H9 (cell line): Measurements from ENCODE around the gene PRKAR2B. TPM values are rescaled to one million over a fixed set of nuclear protein-coding genes. Genes with fewer than 3 reads are reported as not detected.

Source experiments
- DNase-seq: peaks from one replicate; pipeline ENCODE4 v3.0.0-alpha.2; 2017
- H2AFZ ChIP-seq: one replicate; pipeline ENCODE4 v1.6.1; 2013; ENCODE audit warnings: mild to moderate bottlenecking, low read length, control low read depth, moderate library complexity
- H2AK5ac ChIP-seq: 2 replicates; pipeline ENCODE4 v1.6.1; 2013; ENCODE audit warnings: low read length, control low read depth, mixed read lengths; ENCODE audit not compliant: insufficient read length
- H2BK120ac ChIP-seq: one replicate; pipeline ENCODE4 v1.6.1; 2013; ENCODE audit warnings: low read depth, mild to moderate bottlenecking, low read length, control low read depth, inconsistent platforms; ENCODE audit not compliant: poor library complexity, severe bottlenecking
- H2BK12ac ChIP-seq: 2 replicates; pipeline ENCODE4 v1.6.1; 2013; ENCODE audit warnings: low read length, control low read depth, mixed read lengths, low read depth; ENCODE audit not compliant: insufficient read length
- H2BK15ac ChIP-seq: 2 replicates; pipeline ENCODE4 v1.6.1; 2013; ENCODE audit warnings: low read depth, low read length, control low read depth
- H2BK20ac ChIP-seq: one replicate; pipeline ENCODE4 v1.6.1; 2013; ENCODE audit warnings: low read depth, mild to moderate bottlenecking, low read length, control low read depth, inconsistent platforms; ENCODE audit not compliant: poor library complexity, severe bottlenecking
- H2BK5ac ChIP-seq: 2 replicates; pipeline ENCODE4 v1.6.1; 2013; ENCODE audit warnings: low read length, control low read depth, mixed read lengths; ENCODE audit not compliant: insufficient read length
- H3K14ac ChIP-seq: 2 replicates; pipeline ENCODE4 v1.6.1; 2013; ENCODE audit warnings: low read length, control low read depth; ENCODE audit not compliant: insufficient read depth
- H3K18ac ChIP-seq: 2 replicates; pipeline ENCODE4 v1.6.1; 2013; ENCODE audit warnings: low read depth, mild to moderate bottlenecking, mixed read lengths, low read length, control low read depth; ENCODE audit not compliant: insufficient read length
- H3K23ac ChIP-seq: 2 replicates; pipeline ENCODE4 v1.6.1; 2013; ENCODE audit warnings: low read length, control low read depth, mixed read lengths, low read depth; ENCODE audit not compliant: insufficient read length
- H3K23me2 ChIP-seq: 2 replicates; pipeline ENCODE4 v1.6.1; 2013; ENCODE audit warnings: low read depth, mild to moderate bottlenecking, mixed read lengths, low read length, control low read depth; ENCODE audit not compliant: insufficient read length, poor library complexity, severe bottlenecking
- H3K27ac ChIP-seq: 2 replicates; pipeline ENCODE4 v1.5.1; 2013; ENCODE audit warnings: low read length, control low read depth, mixed read lengths, low read depth; ENCODE audit not compliant: insufficient read length
- H3K27me3 ChIP-seq: 2 replicates; pipeline ENCODE4 v1.6.1; 2013; ENCODE audit warnings: low read length, control low read depth, inconsistent platforms; ENCODE audit not compliant: insufficient read depth
- H3K4ac ChIP-seq: 2 replicates; pipeline ENCODE4 v1.6.1; 2013; ENCODE audit warnings: low read depth, mild to moderate bottlenecking, control low read depth, inconsistent platforms, low read length, moderate library complexity
- H3K4me1 ChIP-seq: 2 replicates; pipeline ENCODE4 v1.6.1; 2013; ENCODE audit warnings: low read length, control low read depth, inconsistent platforms; ENCODE audit not compliant: insufficient read depth
- H3K4me2 ChIP-seq: 2 replicates; pipeline ENCODE4 v1.6.1; 2013; ENCODE audit warnings: low read length, control low read depth, mixed read lengths; ENCODE audit not compliant: insufficient read length, insufficient read depth
- H3K56ac ChIP-seq: 2 replicates; pipeline ENCODE4 v1.6.1; 2013; ENCODE audit warnings: low read depth, mild to moderate bottlenecking, mixed read lengths, low read length, control low read depth; ENCODE audit not compliant: insufficient read length
- H3K79me1 ChIP-seq: 2 replicates; pipeline ENCODE4 v1.6.1; 2013; ENCODE audit warnings: low read depth, mild to moderate bottlenecking, moderate library complexity, low read length, control low read depth, inconsistent platforms; ENCODE audit not compliant: insufficient read depth, poor library complexity, severe bottlenecking
- H3K79me2 ChIP-seq: 2 replicates; pipeline ENCODE4 v1.6.1; 2013; ENCODE audit warnings: low read length, control low read depth, inconsistent platforms; ENCODE audit not compliant: insufficient read depth
- H3K9ac ChIP-seq: 2 replicates; pipeline ENCODE4 v1.6.1; 2013; ENCODE audit warnings: low read length, control low read depth, mixed read lengths; ENCODE audit not compliant: insufficient read length; ENCODE audit errors: extremely low read depth
- H3K9me3 ChIP-seq: one replicate; pipeline ENCODE4 v1.6.1; 2013; ENCODE audit warnings: low read depth, low read length, inconsistent platforms; ENCODE audit not compliant: control insufficient read depth
- H3T11ph ChIP-seq: one replicate; pipeline ENCODE4 v1.6.1; 2013; ENCODE audit warnings: mild to moderate bottlenecking, low read length, control low read depth, inconsistent platforms
- H4K20me1 ChIP-seq: one replicate; pipeline ENCODE4 v1.6.1; 2013; ENCODE audit not compliant: control insufficient read depth, insufficient read length, insufficient read depth
- H4K5ac ChIP-seq: 2 replicates; pipeline ENCODE4 v1.6.1; 2013; ENCODE audit warnings: low read depth, mild to moderate bottlenecking, mixed read lengths, low read length, control low read depth; ENCODE audit not compliant: insufficient read length
- H4K8ac ChIP-seq: replicated peaks from 2 replicates; pipeline ENCODE4 v1.6.1; 2013; ENCODE audit warnings: low read length, control low read depth, mixed read lengths, low read depth; ENCODE audit not compliant: insufficient read length
- H4K91ac ChIP-seq: 2 replicates; pipeline ENCODE4 v1.6.1; 2013; ENCODE audit warnings: low read depth, mild to moderate bottlenecking, moderate library complexity, mixed read lengths, low read length, control low read depth; ENCODE audit not compliant: insufficient read length
- H3K27ac Mint-ChIP-seq, 3 experiments: 2 replicates in 2 of 3; 3 replicates in 1 of 3; pipeline ENCODE4 v1.8.0; 2020 to 2021; ENCODE audit warnings: mixed read lengths in 3 of 3, mild to moderate bottlenecking in 1 of 3, moderate library complexity in 1 of 3
- H3K27me3 Mint-ChIP-seq: 2 replicates; pipeline ENCODE4 v1.8.0; 2021; ENCODE audit warnings: low read depth, mild to moderate bottlenecking, moderate library complexity, mixed read lengths
- H3K36me3 Mint-ChIP-seq, 3 experiments: 2 replicates in 2 of 3; 3 replicates in 1 of 3; pipeline ENCODE4 v1.8.0; 2020 to 2021; ENCODE audit warnings: low read depth in 3 of 3, mixed read lengths in 3 of 3; ENCODE audit not compliant: insufficient read depth in 1 of 3
- H3K4me1 Mint-ChIP-seq, 2 experiments: 2 replicates each; pipeline ENCODE4 v1.8.0; 2020; ENCODE audit warnings: mixed read lengths in 2 of 2
- H3K4me3 Mint-ChIP-seq, 2 experiments: 2 replicates in 1 of 2; 3 replicates in 1 of 2; pipeline ENCODE4 v1.8.0; 2020 to 2021; ENCODE audit warnings: mild to moderate bottlenecking in 2 of 2, mixed read lengths in 2 of 2, moderate library complexity in 1 of 2
- H3K9me3 Mint-ChIP-seq, 2 experiments: 2 replicates in 1 of 2; 3 replicates in 1 of 2; pipeline ENCODE4 v1.8.0; 2020; ENCODE audit warnings: mild to moderate bottlenecking in 2 of 2, mixed read lengths in 2 of 2, moderate library complexity in 1 of 2
- CTCF ChIP-seq: fragments of 200-600 bp; sonication (generic); conservative IDR thresholded peaks from 3 replicates; pipeline ENCODE4 v1.8.0; 2021; ENCODE audit warnings: antibody characterized with exemption, mild to moderate bottlenecking
- WGBS: extraction: QIAGEN DNeasy Blood & Tissue Kit; methylation state at CpG from one replicate; pipeline ENCODE4 v1.1.7; 2013; ENCODE audit warnings: missing lambda C conversion rate, low lambda C conversion rate, mixed read lengths; ENCODE audit not compliant: insufficient read length; ENCODE audit errors: extremely low coverage; 5-methylcytosine and 5-hydroxymethylcytosine counted together
- total RNA-seq: library from RNA; stranded (reverse); gene quantifications from 2 replicates; pipeline ENCODE4 v1.2.1, GENCODE V29; 2021

The PRKAR2B gene
- total RNA-seq, 1 experiment from 2014 or later: 16.6 TPM

GRCh38 chr7:107024906-107025305 lies 19.6 kb upstream of the PRKAR2B start:
- H3K27me3 ChIP-seq: no peaks in the 10 kb centered on the region
- H3K36me3 Mint-ChIP-seq: peaks cover 0 to 10% (median 4%) of the 10 kb centered on the region in 3 experiments; a peak in 2 of 7 replicates
- H3K14ac ChIP-seq: no peak overlapping the region
- H3K9me3 ChIP-seq: no peaks in the 10 kb centered on the region
- no peak for DNase-seq
- no peaks in the 10 kb centered on the region for H3K79me2 ChIP-seq
- no peak overlapping the region for H2BK15ac ChIP-seq
- no peak overlapping the region for H3K27ac ChIP-seq
- H3K79me1 ChIP-seq: no peaks in the 10 kb centered on the region
- no peak overlapping the region for H4K91ac ChIP-seq
- no peak overlapping the region for H3K18ac ChIP-seq
- no peak overlapping the region for H3K4me3 Mint-ChIP-seq
- H2BK5ac ChIP-seq: no peak overlapping the region
- H2BK120ac ChIP-seq: no peak overlapping the region
- no peak overlapping the region for H3K9ac ChIP-seq
- H3T11ph ChIP-seq: no peak overlapping the region
- TF ChIP-seq CTCF: no peak
- H3K9me3 Mint-ChIP-seq: peaks cover 5 to 10% of the 10 kb centered on the region in 2 experiments; a peak in 4 of 5 replicates
- no peak overlapping the region for H3K4me2 ChIP-seq
- H4K8ac ChIP-seq: no peak overlapping the region
- no peaks in the 10 kb centered on the region for H3K4me1 ChIP-seq
- H2BK12ac ChIP-seq: no peak overlapping the region
- no CpG with 5 or more reads among the region's 2 CpGs for WGBS
- no peaks in the 10 kb centered on the region for H3K23me2 ChIP-seq
- H2BK20ac ChIP-seq: no peak overlapping the region
- no peak overlapping the region for H2AK5ac ChIP-seq
- no peak overlapping the region for H3K56ac ChIP-seq
- H3K27me3 Mint-ChIP-seq: no peaks in the 10 kb centered on the region
- no peaks in the 10 kb centered on the region for H4K20me1 ChIP-seq
- no peak overlapping the region for H3K27ac Mint-ChIP-seq
- H3K23ac ChIP-seq: no peak overlapping the region
- no peak overlapping the region for H2AFZ ChIP-seq
- H3K4me1 Mint-ChIP-seq: peaks cover 8 to 11% of the 10 kb centered on the region in 2 experiments
- H3K4ac ChIP-seq: no peak overlapping the region
- no peak overlapping the region for H4K5ac ChIP-seq
